T-helper 17 cell (primary cell): ENCODE results near the gene PTCD2. TPM values are rescaled to one million over a fixed set of nuclear protein-coding genes. Genes with fewer than 3 reads are reported as not detected.
"Not testable (repeated sequence)": the region's sequence is repeated elsewhere in the genome, so short reads cannot be mapped to it uniquely, and the experiment has no call there.

ENCODE experiments used
- ATAC-seq: fragments of 150-1000 bp; cut with Tn5 transposase; 2 replicates; pipeline ENCODE4 v1.10.0; 2021; ENCODE audit warnings: mild to moderate bottlenecking, moderate library complexity
- DNase-seq, 3 donors: peaks; one replicate each; pipeline versions ENCODE4 v3.0.0 to v3.0.0-alpha.2; 2020 to 2021
- H3K9me3 ChIP-seq: one replicate; pipeline ENCODE4 v1.7.0; 2013; ENCODE audit warnings: low read length, mild to moderate bottlenecking; ENCODE audit not compliant: control insufficient read depth, poor library complexity, severe bottlenecking
- H3K27ac Mint-ChIP-seq: one replicate; pipeline ENCODE4 v1.8.0; 2022; ENCODE audit warnings: mild to moderate bottlenecking, moderate library complexity, mixed read lengths
- H3K27me3 Mint-ChIP-seq: one replicate; pipeline ENCODE4 v1.8.0; 2022; ENCODE audit warnings: mixed read lengths
- H3K36me3 Mint-ChIP-seq: one replicate; pipeline ENCODE4 v1.8.0; 2022; ENCODE audit warnings: low read depth, mixed read lengths
- H3K4me1 Mint-ChIP-seq: one replicate; pipeline ENCODE4 v1.8.0; 2022; ENCODE audit warnings: mild to moderate bottlenecking, mixed read lengths
- H3K4me3 Mint-ChIP-seq: one replicate; pipeline ENCODE4 v1.8.0; 2022; ENCODE audit warnings: mild to moderate bottlenecking, moderate library complexity, mixed read lengths
- total RNA-seq, 4 donors: library from RNA in 2 of 4; stranded (reverse) in 2 of 4; gene quantifications; one replicate each; pipeline ENCODE4 v1.2.3 and lab custom pipeline; 2022 to 2026

The PTCD2 gene
- total RNA-seq, 2 donors from 2014 or later: 4.0 to 5.9 TPM

GRCh38 chr5:72383280-72383679 is 63.1 kb downstream of the PTCD2 start:
- Mint-ChIP-seq H3K36me3 (no peaks in the 10 kb centered on the region), H3K27ac (no peak overlapping the region), H3K27me3 (peaks cover 11% of the 10 kb centered on the region), H3K4me1 (no peaks in the 10 kb centered on the region), H3K4me3 (no peak overlapping the region)
- no peaks in the 10 kb centered on the region for H3K9me3 ChIP-seq
- DNase-seq (no peak), ATAC-seq (no peak)

GRCh38 chr5:72383726-72384125 is 63.6 kb downstream of the PTCD2 start:
- peaks cover 14% of the 10 kb centered on the region for H3K27me3 Mint-ChIP-seq
- no peaks in the 10 kb centered on the region for H3K36me3 Mint-ChIP-seq
- no peak overlapping the region for H3K27ac Mint-ChIP-seq
- H3K9me3 ChIP-seq: no peaks in the 10 kb centered on the region
- no peak overlapping the region for H3K4me3 Mint-ChIP-seq
- H3K4me1 Mint-ChIP-seq: no peaks in the 10 kb centered on the region
- ATAC-seq: no peak
- no peak for DNase-seq

GRCh38 chr5:72386639-72387038 is 66.5 kb downstream of the PTCD2 start:
- no peaks in the 10 kb centered on the region for H3K4me1 Mint-ChIP-seq
- DNase-seq (no peak), ATAC-seq (no peak)
- no peaks in the 10 kb centered on the region for H3K36me3 Mint-ChIP-seq
- H3K27me3 Mint-ChIP-seq: peaks cover 20% of the 10 kb centered on the region
- no peak overlapping the region for H3K27ac Mint-ChIP-seq
- no peak overlapping the region for H3K4me3 Mint-ChIP-seq
- no peaks in the 10 kb centered on the region for H3K9me3 ChIP-seq

DNA sequence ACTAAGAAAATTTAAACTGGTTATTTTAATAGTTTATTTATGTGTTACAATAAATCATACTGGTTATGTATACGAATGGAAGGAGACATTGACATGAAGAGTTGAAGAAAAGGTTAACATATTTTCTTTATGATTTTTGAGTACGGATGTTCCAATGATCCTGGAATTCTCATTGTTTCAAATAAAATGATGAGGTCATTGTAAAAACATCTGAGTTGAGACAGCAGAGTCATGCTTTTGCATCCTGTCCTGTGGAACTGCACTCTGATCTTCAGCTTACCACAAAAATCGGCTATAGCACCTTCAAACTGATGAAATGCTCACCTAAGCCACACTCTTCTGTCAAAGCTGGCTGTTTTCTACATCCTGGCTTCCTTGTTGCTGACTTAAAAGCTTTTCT is 67.8 kb downstream of the PTCD2 start:
- Mint-ChIP-seq H3K4me1 (no peaks in the 10 kb centered on the region), H3K27me3 (peaks cover 22% of the 10 kb centered on the region), H3K4me3 (no peak overlapping the region), H3K27ac (no peak overlapping the region), H3K36me3 (no peaks in the 10 kb centered on the region)
- no peak for ATAC-seq
- DNase-seq: no peak
- no peaks in the 10 kb centered on the region for H3K9me3 ChIP-seq

GRCh38 chr5:72388646-72389045 is 68.5 kb downstream of the PTCD2 start:
- DNase-seq (no peak), ATAC-seq (no peak)
- no peak overlapping the region for H3K4me3 Mint-ChIP-seq

GRCh38 chr5:72390836-72391235 is 70.7 kb downstream of the PTCD2 start:
- ATAC-seq: no peak
- no peak overlapping the region for H3K27ac Mint-ChIP-seq
- no peaks in the 10 kb centered on the region for H3K36me3 Mint-ChIP-seq
- H3K27me3 Mint-ChIP-seq: peaks cover 50% of the 10 kb centered on the region
- no peaks in the 10 kb centered on the region for H3K9me3 ChIP-seq
- H3K4me3 Mint-ChIP-seq: no peak overlapping the region
- no peaks in the 10 kb centered on the region for H3K4me1 Mint-ChIP-seq
- no peak for DNase-seq

More at GRCh38 chr5:72388646-72389045, 68.5 kb downstream of the PTCD2 start:
- Mint-ChIP-seq H3K36me3 (no peaks in the 10 kb centered on the region), H3K4me1 (no peaks in the 10 kb centered on the region), H3K27me3 (peaks cover 29% of the 10 kb centered on the region), H3K27ac (no peak overlapping the region)
- no peaks in the 10 kb centered on the region for H3K9me3 ChIP-seq

DNA sequence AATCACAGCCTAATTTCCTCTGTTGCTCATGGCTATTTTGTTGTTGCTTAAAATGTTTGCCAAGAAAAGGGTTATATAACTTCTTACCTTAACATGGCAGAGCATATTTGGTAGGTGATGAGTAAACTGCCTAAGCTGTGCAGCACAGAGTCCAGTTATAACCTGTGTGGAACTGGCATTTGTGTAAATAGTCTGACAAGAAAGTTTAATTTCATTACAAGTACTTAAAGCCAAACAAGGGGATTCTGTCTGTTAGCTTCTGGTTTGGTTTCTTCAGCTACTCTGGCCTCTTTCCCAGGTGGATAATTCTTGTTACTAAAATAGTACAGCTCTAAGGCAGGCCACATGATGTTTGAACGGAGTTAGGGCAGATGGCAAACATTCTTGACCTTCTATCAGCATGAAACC is 72.2 kb downstream of the PTCD2 start:
- H3K27me3 Mint-ChIP-seq: peaks cover 51% of the 10 kb centered on the region
- no peaks in the 10 kb centered on the region for H3K4me1 Mint-ChIP-seq
- H3K9me3 ChIP-seq: no peaks in the 10 kb centered on the region
- no peak overlapping the region for H3K27ac Mint-ChIP-seq
- ATAC-seq (no peak), DNase-seq (no peak)
- H3K4me3 Mint-ChIP-seq: no peak overlapping the region
- H3K36me3 Mint-ChIP-seq: no peaks in the 10 kb centered on the region

DNA sequence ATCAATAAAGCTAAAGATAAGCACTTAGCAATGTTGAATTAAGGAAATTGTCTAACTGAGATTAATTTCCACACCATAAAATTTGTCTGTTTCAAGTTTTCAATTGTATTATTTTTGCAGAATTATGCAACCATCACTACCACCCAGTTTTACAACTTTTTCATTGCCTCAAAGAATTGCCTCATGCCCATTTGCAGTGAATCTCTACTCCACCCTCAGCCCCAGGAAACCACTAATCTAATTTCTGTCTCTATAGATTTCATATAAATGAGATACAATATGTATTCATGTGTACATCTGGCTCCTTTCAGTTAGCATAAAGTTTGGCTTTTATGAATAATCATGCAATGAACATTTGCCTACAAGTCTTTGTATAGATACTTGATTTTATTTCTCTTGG is 72.9 kb downstream of the PTCD2 start:
- DNase-seq (no peak), ATAC-seq (no peak)
- H3K27ac Mint-ChIP-seq: no peak overlapping the region
- peaks cover 53% of the 10 kb centered on the region for H3K27me3 Mint-ChIP-seq
- H3K36me3 Mint-ChIP-seq: no peaks in the 10 kb centered on the region
- no peaks in the 10 kb centered on the region for H3K4me1 Mint-ChIP-seq
- H3K4me3 Mint-ChIP-seq: no peak overlapping the region
- no peaks in the 10 kb centered on the region for H3K9me3 ChIP-seq

DNA sequence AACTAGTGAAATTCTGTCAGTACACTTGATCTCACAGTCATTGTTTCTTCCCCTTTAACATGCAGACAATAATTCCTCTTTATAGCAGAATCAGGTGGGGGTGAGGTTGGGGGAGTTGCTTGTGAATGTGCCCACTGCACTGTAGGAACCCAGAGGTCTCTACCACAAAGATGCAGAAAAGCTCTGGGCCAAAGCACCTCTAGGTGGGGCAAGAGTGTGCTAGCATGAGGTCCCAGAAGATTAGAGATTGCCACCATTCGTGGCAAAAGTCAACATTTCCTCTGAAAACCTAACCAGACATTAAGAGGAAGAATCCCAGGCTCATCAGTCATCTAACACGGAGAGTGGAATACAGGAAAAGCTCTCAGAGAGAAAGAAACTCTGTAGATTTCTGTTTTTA is 74.5 kb downstream of the PTCD2 start:
- Mint-ChIP-seq H3K36me3 (no peaks in the 10 kb centered on the region), H3K27me3 (peaks cover 52% of the 10 kb centered on the region), H3K27ac (no peak overlapping the region), H3K4me3 (no peak overlapping the region), H3K4me1 (no peaks in the 10 kb centered on the region)
- no peak for DNase-seq
- no peak for ATAC-seq
- no peaks in the 10 kb centered on the region for H3K9me3 ChIP-seq

DNA sequence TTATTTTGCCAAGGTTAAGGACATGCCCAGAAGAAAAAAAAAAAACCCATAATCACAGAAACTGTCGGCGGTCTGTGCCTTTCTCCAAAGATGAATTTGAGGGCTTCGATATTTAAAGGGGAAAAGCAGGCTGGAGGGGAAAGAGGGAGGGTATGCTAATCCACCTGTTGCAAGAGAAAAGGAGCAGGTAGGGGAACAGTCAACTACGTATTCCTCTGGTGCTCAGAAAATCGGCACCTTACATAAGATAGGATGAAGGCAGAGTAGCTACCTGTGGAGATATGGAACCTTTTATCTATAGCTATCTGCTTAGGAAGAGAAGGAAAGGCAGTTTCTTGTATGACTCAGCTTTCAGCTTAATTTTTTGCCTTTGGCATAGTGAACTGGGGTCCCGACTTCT is 77.7 kb downstream of the PTCD2 start:
- H3K9me3 ChIP-seq: no peaks in the 10 kb centered on the region
- ATAC-seq (no peak), DNase-seq (no peak)
- Mint-ChIP-seq H3K4me1 (no peaks in the 10 kb centered on the region), H3K27ac (no peak overlapping the region), H3K36me3 (no peaks in the 10 kb centered on the region), H3K27me3 (peaks cover 48% of the 10 kb centered on the region), H3K4me3 (no peak overlapping the region)

GRCh38 chr5:72400950-72401349 is 80.8 kb downstream of the PTCD2 start:
- Mint-ChIP-seq H3K4me1 (no peaks in the 10 kb centered on the region), H3K27ac (no peak overlapping the region), H3K27me3 (peaks cover 18% of the 10 kb centered on the region), H3K4me3 (no peak overlapping the region), H3K36me3 (no peaks in the 10 kb centered on the region)
- DNase-seq (no peak), ATAC-seq (no peak)
- no peaks in the 10 kb centered on the region for H3K9me3 ChIP-seq

DNA sequence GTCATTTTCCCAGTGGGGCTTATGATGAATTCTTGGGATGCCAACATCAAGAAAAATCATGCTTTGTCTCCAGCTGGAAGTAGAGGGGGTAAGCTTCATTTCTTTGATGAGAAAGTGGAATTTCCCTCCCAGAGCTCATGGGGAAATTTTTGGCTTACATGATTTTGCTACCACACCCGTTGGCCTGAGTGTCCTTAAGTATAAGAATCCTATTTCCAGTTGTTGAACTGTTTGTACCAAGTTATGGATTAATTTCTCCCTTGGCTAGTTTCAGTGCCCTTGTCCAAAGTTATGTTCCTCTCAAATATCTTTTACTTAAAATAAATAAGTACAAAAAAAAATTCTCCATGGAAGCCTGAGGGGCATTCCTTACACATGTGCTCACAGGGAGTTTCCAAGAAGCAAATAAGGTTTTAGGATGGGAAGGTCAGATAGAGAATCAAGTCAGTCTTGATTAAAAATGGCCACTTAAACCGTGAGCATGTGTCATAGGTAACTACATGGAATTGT is 82.3 kb downstream of the PTCD2 start:
- H3K4me1 Mint-ChIP-seq: no peaks in the 10 kb centered on the region
- no peak for ATAC-seq
- DNase-seq: no peak
- H3K27ac Mint-ChIP-seq: no peak overlapping the region
- H3K27me3 Mint-ChIP-seq: peaks cover 13% of the 10 kb centered on the region
- H3K36me3 Mint-ChIP-seq: no peaks in the 10 kb centered on the region
- no peaks in the 10 kb centered on the region for H3K9me3 ChIP-seq
- H3K4me3 Mint-ChIP-seq: no peak overlapping the region

DNA sequence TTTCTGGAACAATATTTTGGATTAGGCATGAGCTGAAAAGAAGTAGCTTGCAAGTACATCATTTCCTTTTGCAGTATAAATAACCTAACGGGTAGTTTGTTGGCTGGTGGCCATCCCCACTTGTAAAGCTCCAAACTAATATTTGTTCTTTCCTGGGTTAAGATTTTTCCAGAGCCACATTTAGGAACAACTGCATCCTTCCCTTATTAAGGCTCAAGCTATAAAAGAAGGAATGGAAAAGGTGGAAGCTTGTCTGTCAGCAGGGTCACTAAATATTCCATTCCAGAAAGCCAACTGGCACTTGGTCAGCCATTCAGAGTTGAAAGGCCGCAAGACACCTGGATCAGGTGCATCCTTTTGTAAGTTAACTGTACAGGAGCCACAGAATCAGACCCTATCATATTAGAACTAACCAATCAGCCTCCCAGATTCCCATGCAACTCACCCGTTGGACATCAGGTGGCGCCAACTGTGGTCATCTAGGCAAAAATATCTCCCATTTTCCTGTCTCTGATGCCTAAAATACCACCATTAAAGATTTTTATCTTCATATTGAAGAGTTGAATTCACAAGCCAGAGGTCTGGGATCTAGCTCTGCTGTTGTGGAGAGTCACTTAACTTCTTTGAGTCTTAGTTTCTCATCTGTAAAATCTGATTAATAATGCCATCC is 82.9 kb downstream of the PTCD2 start:
- Mint-ChIP-seq H3K36me3 (no peaks in the 10 kb centered on the region), H3K4me1 (no peaks in the 10 kb centered on the region), H3K27ac (no peak overlapping the region), H3K27me3 (peaks cover 8% of the 10 kb centered on the region), H3K4me3 (no peak overlapping the region)
- ATAC-seq (no peak), DNase-seq (no peak)
- no peaks in the 10 kb centered on the region for H3K9me3 ChIP-seq

GRCh38 chr5:72404771-72405170 is 84.6 kb downstream of the PTCD2 start:
- not testable (repeated sequence) for H3K4me3 Mint-ChIP-seq, H3K27ac Mint-ChIP-seq, DNase-seq, H3K27me3 Mint-ChIP-seq, ATAC-seq, H3K4me1 Mint-ChIP-seq, H3K9me3 ChIP-seq, H3K36me3 Mint-ChIP-seq
